WERI-Rb-1 (cell line): ENCODE measurements around the gene SH3PXD2A.

Experiments
- DNase-seq: peaks from one replicate; pipeline ENCODE4 v3.0.0-alpha.2; 2020
- H3K27ac ChIP-seq: fragments of 250-450 bp; sonication (Bioruptor Pico); 2 replicates; pipeline ENCODE4 v1.5.1; 2020; ENCODE audit warnings: mild to moderate bottlenecking, moderate library complexity
- H3K27me3 ChIP-seq: fragments of 250-450 bp; sonication (Bioruptor Pico); 2 replicates; pipeline ENCODE4 v1.5.1; 2021; ENCODE audit warnings: mild to moderate bottlenecking, low read depth, moderate library complexity; ENCODE audit not compliant: insufficient read depth, severe bottlenecking
- H3K36me3 ChIP-seq: fragments of 250-450 bp; sonication (Bioruptor Pico); 2 replicates; pipeline ENCODE4 v1.5.1; 2020; ENCODE audit warnings: mild to moderate bottlenecking, moderate library complexity
- H3K4me3 ChIP-seq: 2 replicates; pipeline ENCODE4 v1.5.1; 2011; ENCODE audit warnings: low read depth, mild to moderate bottlenecking, control low read depth, low read length
- H3K9me3 ChIP-seq: fragments of 250-450 bp; sonication (Bioruptor Pico); 2 replicates; pipeline ENCODE4 v1.5.1; 2021; ENCODE audit warnings: mild to moderate bottlenecking, moderate library complexity; ENCODE audit not compliant: severe bottlenecking
- CTCF ChIP-seq: IDR thresholded peaks from 2 replicates; pipeline ENCODE4 v1.5.1; 2011; ENCODE audit warnings: low read depth, mild to moderate bottlenecking, control low read depth, inconsistent platforms, low read length

The SH3PXD2A gene

DNA sequence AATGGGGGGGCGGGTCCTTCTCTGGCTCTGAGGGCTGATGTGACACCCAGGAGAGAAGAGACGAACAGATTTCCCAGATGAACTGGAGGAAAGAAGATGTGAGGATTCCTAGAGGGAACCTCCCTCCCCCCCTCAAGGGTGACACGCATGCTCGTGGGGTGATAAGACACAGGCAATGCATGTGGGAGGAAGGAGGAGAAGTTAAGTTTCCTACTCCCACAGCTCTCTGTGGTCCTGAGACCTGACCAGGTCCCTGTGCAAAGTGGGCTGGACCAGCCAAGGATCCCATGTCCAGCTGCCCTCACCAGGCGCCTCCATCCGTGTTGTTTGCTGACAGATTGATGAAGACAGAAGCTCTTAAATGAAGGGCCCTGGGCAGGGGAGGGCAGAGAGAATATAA, 112.6 kb downstream of the SH3PXD2A start:
- Histone ChIP-seq H3K4me3 (peak overlapping the region; percentile 18; the same call in 1 of the 2 replicates), H3K36me3 (no peaks in the 10 kb centered on the region), H3K27me3 (no peaks in the 10 kb centered on the region), H3K9me3 (no peaks in the 10 kb centered on the region), H3K27ac (peak overlapping the region; percentile 32)
- no peak for TF ChIP-seq CTCF
- no peak for DNase-seq

DNA sequence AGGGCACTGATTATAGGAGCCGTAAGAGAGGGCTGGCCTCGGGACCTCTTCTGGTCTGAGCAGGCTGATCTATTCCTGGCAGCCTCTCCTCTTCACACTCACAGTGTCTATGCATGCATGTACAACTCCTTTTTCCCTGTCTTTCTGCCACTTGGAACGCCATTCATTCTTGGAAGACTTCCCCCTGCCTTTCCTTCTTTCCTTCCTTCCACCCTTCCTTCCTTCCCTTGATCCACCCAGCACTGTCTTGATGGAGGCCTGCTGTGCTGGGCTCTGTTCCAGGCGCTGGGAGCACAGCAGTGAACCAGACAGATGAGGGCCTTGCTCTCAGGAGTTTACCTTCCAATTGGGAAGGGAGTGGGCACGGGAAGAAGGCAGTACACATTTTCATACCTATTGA, 114.8 kb downstream of the SH3PXD2A start:
- Histone ChIP-seq H3K36me3 (no peaks in the 10 kb centered on the region), H3K27ac (no peak overlapping the region), H3K9me3 (no peaks in the 10 kb centered on the region), H3K4me3 (no peak overlapping the region), H3K27me3 (no peaks in the 10 kb centered on the region)
- TF ChIP-seq CTCF: no peak
- DNase-seq: no peak

GRCh38 chr10:103739039-103739764, 116.2 kb downstream of the SH3PXD2A start:
- no peaks in the 10 kb centered on the region for H3K36me3 ChIP-seq
- DNase-seq: peak; percentile 55
- no peak for TF ChIP-seq CTCF
- H3K4me3 ChIP-seq: no peak overlapping the region
- no peak overlapping the region; the same call in 1 of the 2 replicates for H3K27ac ChIP-seq
- H3K9me3 ChIP-seq: no peaks in the 10 kb centered on the region
- no peaks in the 10 kb centered on the region for H3K27me3 ChIP-seq

DNA sequence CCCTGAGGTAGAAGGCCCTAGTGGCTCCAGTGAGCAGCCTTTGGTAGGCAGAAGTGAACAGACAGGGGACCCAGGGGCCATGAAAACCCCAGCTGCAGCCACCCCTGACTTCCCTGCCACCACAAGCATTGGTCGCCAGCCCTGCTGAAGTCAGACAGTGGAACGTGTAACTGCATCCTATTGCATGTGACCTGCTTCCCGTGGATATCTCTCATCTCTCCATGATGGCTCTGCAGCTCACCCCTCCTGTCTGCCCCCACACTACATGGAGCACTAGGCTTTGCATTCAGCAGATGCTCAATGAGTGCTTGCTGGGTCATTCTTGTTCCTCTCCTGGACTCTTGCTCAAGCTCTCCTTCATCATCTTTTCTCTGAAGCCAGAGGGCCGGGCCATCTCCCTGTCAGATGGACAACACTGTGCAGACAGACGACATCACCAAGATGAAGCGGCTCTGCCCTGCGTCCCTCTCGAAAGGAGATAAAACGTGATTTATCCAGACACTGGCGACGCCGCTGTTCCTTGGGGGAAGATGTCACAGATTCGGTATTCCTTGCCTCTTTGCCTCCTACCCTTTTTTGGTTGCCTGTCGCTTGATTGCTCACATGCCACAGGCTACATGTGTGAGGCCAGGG, 117.5 kb downstream of the SH3PXD2A start:
- H3K36me3 ChIP-seq: no peaks in the 10 kb centered on the region
- no peak overlapping the region for H3K4me3 ChIP-seq
- TF ChIP-seq CTCF: no peak
- H3K9me3 ChIP-seq: no peaks in the 10 kb centered on the region
- H3K27me3 ChIP-seq: no peaks in the 10 kb centered on the region
- no peak overlapping the region for H3K27ac ChIP-seq
- no peak for DNase-seq

- Histone ChIP-seq H3K9me3 (no peaks in the 10 kb centered on the region), H3K4me3 (no peak overlapping the region), H3K27me3 (no peaks in the 10 kb centered on the region), H3K27ac (no peak overlapping the region), H3K36me3 (no peaks in the 10 kb centered on the region)
- DNase-seq: peak; percentile 68
- 0 out of 2 replicates have a peak, but pooled peaks have one; percentile 25 for TF ChIP-seq CTCF
Observed at GRCh38 chr10:103736763-103737162, 118.6 kb downstream of the SH3PXD2A start.
